HG03354 (cell line): ENCODE data around the gene SEMA4D.

ENCODE experiments used
- ATAC-seq: cut with Tn5 transposase; IDR thresholded peaks from one replicate; pipeline ENCODE4 v1.9.1; 2021; ENCODE audit warnings: mild to moderate bottlenecking; ENCODE audit not compliant: unreplicated experiment, poor library complexity, severe bottlenecking

SEMA4D gene

DNA sequence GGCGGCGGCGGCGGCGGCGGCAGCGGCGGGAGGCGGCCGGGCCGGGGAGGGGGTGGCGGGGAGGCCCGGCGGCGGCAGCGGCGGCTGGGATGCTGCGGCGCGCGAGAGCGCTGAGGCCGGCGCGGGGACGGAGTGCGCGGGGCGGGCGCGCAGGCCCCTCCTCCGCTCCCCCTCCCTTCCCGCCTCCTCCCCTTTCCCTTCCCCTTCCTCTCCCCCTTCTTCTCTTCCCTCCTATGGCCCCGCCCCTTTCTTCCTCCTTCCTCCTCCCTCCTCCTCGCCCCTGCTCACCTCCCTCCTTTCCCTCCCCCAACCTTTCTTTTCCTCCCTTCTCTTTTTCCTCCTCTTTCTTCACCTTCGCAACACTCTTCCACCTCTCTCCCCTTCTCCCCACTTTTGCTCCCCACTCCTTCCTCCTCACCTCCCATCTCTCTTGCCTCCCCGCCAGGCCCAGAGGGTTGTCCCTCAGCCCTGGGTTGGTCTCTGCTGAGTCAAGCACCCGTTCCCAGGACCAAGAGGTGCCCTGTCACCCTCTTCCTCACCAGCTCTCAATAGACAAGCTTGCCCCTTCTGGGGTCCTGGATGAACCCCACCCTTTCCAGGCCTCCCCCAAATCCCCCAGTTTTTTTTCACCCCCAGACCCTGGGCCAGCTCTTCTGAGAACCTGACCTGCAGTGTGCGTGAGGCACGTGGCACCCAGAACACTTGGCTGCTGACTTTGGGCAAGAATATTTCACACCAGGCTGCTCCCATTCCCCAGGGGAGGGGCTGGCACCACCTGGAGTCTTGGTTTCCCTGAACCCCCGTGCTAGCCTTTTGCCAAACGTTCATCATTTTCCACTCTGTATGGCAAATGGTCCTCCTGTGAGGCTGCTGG, at the start of gene SEMA4D:
Gene SEMA4D (minus strand): TSS at position 136 of the 874 bp plus-strand sequence. CDS start 92,657 bp downstream, outside the sequence.
- ATAC-seq = peak; percentile 28

DNA sequence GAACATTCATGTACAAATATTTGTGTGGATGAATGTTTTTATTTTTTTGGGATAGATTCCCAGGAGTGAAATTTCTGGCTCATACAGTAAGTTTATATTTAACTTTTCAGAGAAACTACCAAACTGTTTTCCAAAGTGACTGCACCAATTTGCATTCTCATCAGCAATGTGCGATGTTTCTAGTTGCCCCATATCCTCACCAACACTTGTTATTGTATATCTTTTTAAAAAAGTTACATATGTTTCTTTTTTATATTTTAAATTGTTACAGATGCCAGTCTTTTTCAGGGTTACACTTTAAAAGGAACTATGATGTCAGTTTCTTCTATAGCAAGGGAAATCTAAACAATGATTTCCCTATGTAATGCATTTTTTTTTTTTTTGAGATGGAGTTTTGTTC, 49.1 kb upstream of the SEMA4D start:
- ATAC-seq = no peak

DNA sequence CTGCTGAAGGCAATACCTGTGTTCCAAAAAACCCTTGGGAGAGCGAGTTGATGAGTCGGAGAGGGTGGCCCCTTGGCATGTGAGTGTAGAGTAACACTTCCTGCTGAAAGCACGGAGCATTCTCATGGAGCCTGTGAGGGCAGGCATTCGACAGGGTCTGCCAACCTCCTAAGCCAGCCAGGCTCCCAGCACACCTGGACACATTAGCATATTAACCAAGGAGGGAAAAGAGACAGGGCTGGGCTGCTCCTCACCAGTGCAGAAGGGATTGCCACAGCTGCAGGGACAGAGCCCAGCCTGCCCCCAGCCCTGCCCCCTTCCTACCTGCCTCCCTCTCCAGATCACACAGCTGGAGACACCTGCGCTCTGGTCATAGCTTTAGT, 46.4 kb upstream of the SEMA4D start:
- ATAC-seq = no peak

GRCh38 chr9:89543621-89544278, 45.8 kb upstream of the SEMA4D start:
- ATAC-seq = no peak

- ATAC-seq = no peak
Measured at GRCh38 chr9:89543111-89543510, 45.2 kb upstream of the SEMA4D start.

DNA sequence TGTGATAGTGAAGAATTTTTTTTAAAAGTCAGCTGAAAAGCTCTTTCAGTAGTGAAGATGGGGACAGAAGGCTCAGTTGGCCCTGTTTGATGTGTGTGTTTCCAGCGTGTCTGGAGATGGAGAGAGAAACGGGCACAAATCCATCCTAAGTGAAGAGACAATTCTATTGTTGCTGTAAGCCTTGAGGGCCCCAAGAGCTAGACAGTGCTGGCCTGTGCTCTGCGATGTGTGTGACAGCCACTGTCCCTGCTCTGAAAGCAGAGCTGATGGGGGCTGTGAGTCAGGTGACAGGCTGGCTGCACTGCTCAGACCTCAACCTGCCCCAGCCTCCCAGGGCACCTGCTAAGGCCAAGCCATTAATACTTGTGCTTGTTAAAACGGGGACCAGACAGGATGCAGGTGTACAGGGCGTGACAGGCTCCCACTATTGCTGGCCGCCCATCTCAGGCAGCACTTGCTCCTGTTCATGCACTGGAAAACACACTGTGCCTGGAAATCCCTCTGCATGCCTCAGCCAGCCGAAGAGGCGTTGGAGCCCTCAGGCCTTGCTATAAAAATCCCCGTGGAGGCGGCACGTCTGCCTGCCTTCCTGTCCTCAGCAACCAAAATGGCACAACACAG, 44.6 kb upstream of the SEMA4D start:
- no peak for ATAC-seq

GRCh38 chr9:89541798-89542197, 43.9 kb upstream of the SEMA4D start:
- no peak for ATAC-seq

DNA sequence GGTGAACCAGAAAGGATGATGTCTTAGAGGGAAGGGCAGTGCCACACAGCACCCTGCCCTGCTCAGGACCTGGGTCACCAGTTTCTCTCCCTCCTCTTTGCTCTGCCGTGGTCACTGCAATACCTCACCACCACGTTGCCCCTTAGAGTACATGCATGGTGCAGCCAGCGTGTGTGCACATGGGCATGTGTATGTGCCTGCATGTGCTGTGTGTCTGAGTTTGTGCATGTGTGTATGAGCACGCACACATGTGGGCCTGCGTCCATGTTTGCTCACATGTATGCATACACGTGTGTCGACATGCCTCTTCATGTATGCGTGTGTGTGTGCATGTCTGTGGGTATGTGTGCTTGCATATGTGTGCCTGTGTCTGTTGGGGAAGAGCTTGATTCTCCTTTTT, 41.5 kb upstream of the SEMA4D start:
- no peak for ATAC-seq

DNA sequence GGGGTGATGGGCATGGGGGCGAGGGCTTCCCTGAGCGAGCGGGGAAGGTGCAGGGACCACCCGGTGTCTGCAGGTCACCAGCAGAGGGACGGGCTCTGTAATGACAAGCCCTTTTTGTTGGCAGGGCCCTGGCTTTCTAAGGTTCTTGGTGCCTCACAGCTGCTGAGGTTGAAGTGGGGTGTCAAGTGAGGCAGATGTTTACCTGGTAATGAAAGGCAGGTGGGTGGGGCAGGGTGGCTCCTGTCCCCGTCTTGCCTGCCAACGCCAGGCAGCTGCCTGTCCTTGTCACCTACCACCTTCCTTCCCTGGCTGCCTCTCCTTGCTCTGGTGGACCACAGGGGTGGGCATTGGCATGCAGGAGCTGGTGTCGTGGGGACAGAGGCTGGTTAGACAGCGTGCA, 41.0 kb upstream of the SEMA4D start:
- ATAC-seq = no peak

GRCh38 chr9:89537166-89537565, 39.3 kb upstream of the SEMA4D start:
- ATAC-seq = no peak

DNA sequence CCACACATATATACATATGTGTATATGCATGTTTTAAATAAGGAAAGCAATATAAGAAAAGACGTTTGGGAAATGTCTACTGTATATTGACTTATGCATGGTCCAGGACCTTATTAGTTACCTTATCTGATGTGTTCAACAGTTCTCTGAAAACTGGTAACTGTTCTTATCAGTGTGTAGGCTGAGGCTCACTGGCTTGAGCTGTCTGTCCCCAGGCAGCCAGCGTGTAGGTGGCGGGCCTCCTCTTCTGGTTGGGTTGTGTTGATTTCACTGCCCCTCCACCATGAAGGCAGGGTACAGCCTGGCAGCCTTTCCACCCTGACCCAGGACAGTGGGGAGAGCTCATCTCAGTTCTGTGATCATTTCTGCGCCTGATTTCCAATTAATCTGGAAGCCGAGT, 38.7 kb upstream of the SEMA4D start:
- peak; percentile 30 for ATAC-seq

DNA sequence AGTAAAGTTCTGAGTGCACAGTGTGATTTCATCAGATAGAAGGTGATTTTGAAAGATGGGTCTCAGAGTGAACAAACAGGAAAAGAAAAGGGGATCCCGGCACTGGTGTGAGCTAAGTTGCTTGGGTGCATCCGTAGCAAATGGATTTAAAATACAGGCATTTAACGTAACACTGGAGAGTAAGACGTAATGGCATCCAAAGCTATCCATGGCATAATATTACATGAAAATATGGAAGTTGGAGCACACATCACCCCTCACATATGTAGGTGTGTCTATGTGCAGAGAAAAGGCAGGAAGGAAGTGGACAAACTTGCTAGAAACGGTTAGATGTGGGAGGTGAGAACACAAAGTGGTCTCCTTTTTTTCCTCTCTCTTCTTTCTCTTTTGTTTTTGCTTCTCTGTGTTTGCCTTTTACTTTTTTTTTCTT, 38.2 kb upstream of the SEMA4D start:
- peak; percentile 62 for ATAC-seq

GRCh38 chr9:89535461-89535860, 37.5 kb upstream of the SEMA4D start:
- ATAC-seq = no peak

DNA sequence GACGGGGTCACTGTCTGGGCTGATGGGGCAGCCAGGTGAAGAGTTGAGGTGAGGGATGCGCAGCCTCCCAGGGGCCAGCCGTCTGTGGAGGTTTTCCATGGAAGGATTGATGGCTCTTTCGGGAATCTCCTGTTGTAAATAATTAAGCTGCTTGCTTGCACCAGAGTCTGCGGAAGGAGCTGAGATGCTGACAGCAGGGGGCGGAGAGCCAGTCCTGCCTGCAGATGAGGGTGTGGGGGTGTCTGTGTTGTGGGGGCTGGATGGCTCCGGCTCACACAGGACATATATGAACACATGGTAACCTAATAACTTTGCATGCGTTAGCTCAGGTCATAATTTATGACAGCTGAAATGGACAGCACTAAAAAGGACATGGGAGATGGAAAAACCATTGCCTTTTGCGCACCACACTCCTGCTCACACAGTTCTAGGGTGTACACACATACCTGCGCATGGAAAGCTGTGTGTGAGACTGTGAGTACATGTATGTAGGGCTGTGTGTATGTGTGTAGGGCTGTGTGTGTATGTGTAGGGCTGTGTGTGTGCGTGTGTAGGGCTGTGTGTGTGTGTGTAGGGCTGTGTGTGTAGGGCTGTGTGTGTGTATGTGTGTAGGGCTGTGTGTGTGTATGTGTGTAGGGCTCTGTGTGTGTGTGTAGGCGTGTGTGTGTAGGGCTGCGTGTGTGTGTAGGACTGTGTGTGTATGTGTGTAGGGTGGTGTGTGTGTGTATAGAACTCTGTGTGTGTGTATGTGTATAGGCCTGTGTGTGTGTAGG, 36.8 kb upstream of the SEMA4D start:
- no peak for ATAC-seq

DNA sequence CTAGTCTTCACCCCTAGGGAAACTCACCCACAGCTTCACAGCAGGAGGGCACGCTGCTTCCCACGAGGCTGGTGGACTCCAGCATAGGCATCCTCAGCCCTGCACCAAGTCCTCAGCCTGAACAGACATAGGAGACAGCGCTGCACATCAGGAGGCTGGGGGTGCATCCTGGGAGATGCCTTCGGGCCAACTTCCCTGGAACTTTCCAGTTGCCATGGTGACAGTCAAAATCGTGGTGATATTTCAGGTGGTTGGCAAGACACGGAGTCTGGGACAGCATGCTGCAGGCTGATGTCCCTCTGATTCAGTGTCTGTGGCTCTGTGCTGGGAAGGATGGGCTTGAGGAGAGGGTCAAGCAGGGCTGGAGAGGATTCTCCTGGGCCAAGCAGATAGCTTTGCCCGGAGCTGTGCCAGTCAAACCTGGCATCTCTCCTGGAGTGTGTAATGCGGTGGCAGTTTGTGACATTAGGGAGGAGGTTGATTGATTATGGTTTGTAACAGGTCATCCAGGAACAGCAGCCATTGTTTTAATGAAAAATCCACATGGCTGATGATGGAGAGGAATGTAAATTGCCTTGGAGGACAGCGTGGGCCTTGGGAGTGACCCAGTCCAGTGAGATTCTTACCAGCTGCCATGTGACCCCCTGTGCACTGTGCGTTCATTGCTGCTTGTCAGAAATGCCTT, 35.6 kb upstream of the SEMA4D start:
- no peak for ATAC-seq

DNA sequence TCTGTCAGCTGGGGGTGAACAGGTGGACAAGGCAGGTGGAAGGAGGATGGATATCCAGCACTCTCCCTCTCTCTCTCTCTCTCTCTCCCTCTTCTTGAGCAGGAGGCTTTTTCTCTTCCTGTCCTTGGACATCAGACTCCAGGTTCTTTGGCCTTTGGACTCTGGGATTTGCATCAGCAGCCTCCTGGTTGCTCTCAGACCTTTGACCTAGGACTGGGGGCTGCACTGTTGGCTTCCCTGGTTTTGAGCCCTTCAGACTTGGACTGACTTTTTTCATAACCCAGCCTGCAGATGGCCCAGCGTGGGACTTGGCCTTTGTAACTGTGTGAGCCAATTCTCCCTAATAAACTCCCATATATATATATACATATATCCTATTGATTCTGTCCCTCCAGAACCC, 35.0 kb upstream of the SEMA4D start:
- no peak for ATAC-seq

DNA sequence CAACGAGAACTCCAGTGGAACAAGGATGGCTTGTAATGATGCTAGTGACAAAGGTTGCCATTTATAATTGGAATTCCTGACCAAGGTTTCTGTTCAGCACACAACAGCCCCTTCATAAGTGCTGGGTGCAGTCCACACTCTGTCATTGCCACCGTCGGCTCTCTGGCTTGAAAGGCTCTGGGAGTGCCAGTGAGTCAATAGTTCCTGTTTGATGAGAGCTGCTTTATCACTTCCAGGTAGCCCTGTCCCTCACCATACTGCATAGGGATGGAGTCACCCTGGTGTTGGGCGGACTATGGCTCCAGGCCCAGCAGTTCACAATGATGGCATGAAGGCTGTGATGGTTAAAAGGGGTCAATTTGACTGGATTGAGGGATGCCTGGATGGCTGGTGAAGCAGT, 34.6 kb upstream of the SEMA4D start:
- no peak for ATAC-seq

DNA sequence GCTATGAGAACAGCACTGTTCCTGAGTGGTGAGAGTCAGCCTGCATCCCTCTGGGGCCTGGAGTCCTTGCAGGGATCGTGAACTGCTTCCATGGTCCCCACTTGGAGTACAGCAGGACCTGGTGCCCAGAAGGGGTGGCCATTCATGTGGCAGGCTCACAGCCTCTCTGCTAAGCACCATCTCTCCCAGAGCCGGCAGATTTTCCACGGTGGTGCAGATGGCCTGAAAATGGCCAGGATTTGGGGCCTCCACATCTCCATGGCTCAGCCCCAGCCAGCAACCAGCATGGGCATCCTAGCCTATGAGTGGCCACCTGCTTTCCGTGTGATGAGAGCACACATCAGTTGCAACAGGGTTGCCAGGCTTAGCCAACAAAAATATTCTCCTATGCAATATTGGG, 33.9 kb upstream of the SEMA4D start:
- ATAC-seq = no peak

GRCh38 chr9:89530726-89531125, 32.8 kb upstream of the SEMA4D start:
- ATAC-seq = no peak
